Astrocyte of the cerebellum (primary cell): ENCODE data around the gene G6PC2.

Experiments
- DNase-seq: peaks from one replicate; pipeline ENCODE4 v3.0.0-alpha.2; 2011; ENCODE audit warnings: low read depth
- H3K4me3 ChIP-seq: 2 replicates; pipeline ENCODE4 v1.5.1; 2011; ENCODE audit warnings: mild to moderate bottlenecking, low read depth, low read length, moderate library complexity
- in situ Hi-C: cut with HindIII; loops from 2 replicates; pipeline ENCODE4 v1.10.0; 2017; ENCODE audit warnings: low sequenced_read_pairs
- TF ChIP-seq, protein P1 (sequence below): IDR thresholded peaks from 2 replicates; pipeline ENCODE4 v1.5.1; 2012; ENCODE audit warnings: low read length, low read depth, moderate library complexity, mild to moderate bottlenecking; ENCODE audit errors: missing control alignments

Gene G6PC2

DNA sequence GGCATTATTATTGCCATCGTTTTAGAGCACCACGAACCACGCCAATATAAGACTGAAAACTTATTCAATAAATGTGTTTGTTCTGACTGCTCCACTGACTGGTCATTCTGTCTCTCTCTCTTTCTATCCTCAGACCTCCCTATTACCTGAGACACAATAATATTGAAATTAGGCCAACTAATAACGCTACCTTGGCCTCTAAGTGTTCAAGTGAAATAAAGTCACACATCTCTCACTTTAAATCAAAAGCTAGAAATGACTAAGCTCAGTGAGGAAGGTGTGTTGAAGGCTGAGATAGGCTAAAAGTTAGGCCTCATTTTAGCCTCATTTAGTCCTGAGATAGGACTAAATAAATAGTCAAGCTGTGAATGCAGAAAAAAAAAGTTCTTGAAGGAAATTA is 38.8 kb downstream of the G6PC2 start:
- DNase-seq: no peak
- TF ChIP-seq, protein P1, sequence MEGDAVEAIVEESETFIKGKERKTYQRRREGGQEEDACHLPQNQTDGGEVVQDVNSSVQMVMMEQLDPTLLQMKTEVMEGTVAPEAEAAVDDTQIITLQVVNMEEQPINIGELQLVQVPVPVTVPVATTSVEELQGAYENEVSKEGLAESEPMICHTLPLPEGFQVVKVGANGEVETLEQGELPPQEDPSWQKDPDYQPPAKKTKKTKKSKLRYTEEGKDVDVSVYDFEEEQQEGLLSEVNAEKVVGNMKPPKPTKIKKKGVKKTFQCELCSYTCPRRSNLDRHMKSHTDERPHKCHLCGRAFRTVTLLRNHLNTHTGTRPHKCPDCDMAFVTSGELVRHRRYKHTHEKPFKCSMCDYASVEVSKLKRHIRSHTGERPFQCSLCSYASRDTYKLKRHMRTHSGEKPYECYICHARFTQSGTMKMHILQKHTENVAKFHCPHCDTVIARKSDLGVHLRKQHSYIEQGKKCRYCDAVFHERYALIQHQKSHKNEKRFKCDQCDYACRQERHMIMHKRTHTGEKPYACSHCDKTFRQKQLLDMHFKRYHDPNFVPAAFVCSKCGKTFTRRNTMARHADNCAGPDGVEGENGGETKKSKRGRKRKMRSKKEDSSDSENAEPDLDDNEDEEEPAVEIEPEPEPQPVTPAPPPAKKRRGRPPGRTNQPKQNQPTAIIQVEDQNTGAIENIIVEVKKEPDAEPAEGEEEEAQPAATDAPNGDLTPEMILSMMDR: no peak
- no peak overlapping the region for H3K4me3 ChIP-seq
- in situ Hi-C loops: no loop called here

DNA sequence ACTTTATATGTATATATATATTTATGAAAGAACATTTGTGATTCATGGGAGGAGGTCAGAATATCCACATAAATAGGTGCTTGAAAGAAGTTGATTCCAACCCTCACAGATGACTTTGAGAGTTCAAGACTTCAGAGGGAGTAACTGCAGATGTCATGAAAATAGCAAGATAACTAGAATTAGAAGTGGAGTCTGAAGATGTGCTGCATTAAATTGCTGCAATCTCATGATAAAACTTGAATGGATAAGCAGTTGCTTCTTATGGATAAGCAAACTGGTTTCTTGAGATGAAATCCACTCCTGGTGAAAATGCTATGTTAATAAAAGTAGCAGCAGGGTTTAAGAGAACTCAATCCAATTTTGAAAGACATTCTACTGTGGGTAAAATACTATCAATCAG is 40.2 kb downstream of the G6PC2 start:
- in situ Hi-C loops: no loop called here
- no peak overlapping the region for H3K4me3 ChIP-seq
- TF ChIP-seq, protein P1: no peak
- no peak for DNase-seq

DNA sequence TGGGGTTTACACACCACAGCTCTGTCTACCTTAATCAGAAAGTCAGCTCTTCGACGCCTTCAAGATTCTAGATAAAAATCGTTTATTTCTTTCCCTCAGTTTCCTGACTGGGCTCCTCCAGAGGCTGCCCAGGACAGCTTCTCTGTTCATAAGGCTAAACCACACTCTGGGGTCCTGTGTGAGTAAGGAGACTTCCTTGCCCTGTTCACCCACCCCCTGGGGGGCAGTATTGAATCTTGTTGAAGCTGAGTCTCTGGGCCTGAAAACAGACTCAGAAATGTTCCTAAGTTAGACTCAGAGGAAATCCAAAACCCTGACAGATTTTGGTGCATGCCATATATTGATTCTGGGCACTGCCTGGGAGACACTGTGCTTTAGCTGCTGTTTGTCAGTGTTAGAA is 43.0 kb downstream of the G6PC2 start:
- no peak overlapping the region for H3K4me3 ChIP-seq
- TF ChIP-seq, protein P1: no peak
- in situ Hi-C loops: no loop called here
- DNase-seq: no peak

DNA sequence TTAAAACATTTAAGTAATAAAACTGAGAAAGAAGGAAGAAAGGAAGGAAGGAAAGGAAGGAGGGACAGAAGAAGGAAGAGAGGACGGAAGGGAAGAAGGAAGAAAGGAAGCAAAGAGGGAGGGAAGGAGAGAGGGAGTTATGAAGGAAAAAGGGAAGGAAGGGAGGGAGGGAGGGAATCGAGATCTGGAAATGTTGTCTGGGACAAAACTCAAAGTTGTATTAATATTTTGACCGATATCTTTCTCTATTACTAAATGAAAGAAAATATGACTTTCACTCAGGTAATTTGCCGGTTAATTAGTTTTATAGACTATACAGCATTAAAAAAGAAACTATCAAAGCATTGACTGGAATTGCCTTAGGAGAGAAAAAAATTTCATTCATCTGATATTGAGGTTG is 44.4 kb downstream of the G6PC2 start:
- H3K4me3 ChIP-seq: no peak overlapping the region
- no peak for DNase-seq
- in situ Hi-C loops: no loop called here
- TF ChIP-seq, protein P1: no peak

DNA sequence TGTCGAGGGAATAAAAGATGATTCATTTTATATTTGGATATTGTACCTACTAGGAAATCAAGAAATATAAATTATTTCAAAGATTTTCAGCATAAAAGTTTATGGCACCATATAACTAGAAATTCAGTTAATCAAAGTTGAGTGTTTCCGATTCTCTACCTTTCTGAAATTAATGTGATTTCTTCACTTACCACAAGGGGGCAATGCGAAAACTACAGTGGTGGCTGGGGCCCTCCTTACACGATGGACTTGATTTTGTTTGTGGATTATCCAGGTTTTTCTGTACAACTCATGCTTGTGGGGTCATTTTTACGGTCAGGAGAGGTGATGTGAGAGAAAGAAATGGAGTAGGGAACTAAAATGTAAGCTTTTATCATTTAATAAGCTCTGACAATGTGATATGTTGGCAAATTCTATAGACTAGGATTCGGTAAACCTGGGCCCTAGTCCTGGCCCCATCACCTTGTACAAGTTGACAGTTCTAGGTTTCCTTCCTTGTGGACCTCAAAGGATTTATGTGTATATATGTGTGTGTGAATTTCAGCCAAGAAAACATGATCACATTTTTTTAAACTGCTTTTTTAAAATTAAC is 47.6 kb downstream of the G6PC2 start:
- TF ChIP-seq, protein P1: peak; percentile 54
- DNase-seq: no peak
- no peak overlapping the region for H3K4me3 ChIP-seq
- in situ Hi-C loops: no loop called here

DNA sequence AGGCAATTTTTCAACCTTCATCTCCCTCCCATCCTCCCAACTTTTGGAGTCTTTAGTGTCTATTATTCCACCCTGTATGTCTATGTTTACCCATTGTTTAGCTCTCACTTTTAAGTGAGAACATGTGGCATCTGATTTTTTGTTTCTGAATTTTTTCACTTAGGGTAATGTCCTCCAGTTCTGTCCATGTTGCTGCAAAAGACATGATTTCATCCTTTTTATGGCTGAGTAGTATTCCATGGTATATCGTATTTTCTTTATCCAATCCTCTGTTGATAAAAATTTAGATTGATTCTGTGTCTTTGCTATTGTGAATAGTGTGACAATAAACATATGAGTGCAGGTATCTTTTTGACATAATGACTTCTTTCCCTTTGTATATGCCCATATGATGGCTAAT is 48.2 kb downstream of the G6PC2 start:
- in situ Hi-C loops: no loop called here
- H3K4me3 ChIP-seq: no peak overlapping the region
- TF ChIP-seq, protein P1: no peak
- no peak for DNase-seq

DNA sequence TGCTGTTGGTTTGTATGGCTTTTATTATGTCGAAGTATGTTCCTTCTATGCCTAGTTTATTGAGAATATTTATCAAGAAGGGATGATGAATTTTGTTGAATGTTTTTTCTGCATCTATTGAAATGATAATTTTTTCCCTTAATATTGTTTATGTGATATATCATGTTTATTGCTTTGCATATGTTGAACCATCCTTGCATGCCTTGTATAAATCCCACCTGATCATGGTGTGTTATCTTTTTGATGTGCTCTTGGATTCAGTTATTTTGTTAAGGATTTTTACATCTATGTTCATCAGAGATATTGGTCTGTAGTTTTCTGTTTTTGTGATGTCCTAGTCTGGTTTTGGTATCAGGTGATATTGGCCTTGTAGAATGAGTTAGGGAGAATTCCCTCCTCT is 50.8 kb downstream of the G6PC2 start:
- DNase-seq: no peak
- TF ChIP-seq, protein P1: no peak
- H3K4me3 ChIP-seq: no peak overlapping the region
- in situ Hi-C loops: no loop called here
